ENCODE results near the gene CCDC174.
"Not testable (repeated sequence)": the region's sequence is repeated elsewhere in the genome, so short reads cannot be mapped to it uniquely, and the experiment has no call there.

Gene CCDC174

DNA sequence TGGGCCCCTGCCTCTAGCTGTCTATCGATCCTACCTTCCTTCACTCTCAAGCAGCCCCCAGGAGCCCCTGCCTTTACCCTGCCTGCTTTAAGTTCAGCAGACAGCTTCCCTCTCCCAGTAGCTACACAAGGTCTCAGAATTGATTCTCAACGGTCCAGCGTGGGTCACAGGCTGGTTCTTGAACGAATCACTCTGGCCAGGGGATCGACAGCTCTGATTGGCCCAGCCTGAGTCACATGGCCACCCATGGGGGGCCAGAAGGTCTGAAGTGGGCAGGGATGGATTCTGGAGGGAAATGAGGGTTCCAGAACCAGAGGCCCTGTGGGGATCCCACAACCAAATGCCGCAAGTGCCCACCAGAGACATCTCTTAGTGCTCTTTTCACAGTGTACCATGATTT lies 23.7 kb upstream of the CCDC174 start:
- no peak for DNase-seq

DNA sequence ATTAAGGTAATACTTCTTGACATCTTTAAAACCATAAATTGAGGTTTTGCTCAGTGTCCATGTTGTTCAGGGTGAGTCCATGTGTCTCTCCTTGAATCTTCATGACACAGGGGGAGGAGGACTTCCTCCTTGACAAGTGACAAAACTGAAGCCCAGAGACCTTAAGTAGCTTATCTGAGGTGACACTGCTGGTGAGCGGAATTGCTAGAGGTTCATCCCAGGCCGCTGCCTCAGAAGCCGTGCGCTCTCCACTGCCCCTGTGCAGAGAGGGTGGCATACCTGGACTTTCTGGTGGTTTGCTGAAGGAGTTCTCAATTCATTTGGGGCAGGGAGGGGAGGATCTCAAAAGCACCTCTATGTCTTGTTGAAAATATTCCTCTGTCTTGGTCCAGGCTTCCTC lies 23.2 kb upstream of the CCDC174 start:
- no peak for DNase-seq

DNA sequence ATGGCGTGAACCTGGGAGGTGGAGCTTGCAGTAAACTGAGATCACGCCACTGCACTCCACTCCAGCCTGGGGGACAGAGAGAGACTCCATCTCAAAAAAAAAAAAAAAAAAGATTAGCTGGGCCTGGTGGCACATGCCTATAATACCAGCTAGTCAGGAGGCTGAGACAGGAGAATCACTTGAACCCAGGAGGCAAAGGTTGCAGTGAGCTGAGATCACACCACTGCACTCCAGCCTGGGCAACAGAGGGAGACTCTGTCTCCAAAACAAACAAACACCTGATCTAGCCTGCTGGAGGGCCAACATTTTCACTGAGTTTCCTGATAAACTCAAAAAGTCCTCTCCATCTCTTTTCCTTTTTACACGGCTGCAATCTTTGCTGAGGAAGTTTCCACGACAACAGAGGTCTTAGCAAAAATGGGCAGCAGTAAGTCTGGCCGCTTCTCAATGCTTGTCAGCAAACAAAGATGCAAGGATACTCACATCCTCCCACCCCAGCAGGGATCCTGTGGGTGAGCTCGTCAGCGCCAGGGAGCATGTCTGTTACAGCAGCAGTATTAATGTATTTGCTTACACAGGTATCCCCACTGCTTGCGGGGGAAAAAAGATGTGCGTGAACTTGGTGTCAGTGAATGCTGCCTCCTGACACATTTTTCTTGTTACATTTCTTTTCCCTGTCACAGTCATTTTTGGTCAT lies 21.0 kb upstream of the CCDC174 start:
- no peak for DNase-seq

DNA sequence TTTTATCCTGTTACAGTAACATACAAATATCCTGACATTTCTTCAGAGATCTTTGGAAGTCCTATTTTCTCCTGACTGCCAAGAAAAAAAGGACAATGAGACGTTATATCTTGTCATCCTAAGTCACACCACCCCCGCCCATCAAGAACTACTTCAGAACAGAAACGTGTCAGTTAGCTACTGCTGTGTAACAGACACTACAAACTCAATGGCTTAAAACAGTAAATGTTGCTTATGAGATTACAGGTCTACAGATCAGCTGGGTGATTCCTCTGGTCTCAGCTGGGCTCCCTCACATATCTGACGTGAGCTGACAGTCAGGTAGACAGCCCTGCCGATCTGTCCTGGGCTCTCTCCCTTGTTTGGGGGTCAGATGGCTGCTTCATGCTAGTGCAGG lies 20.5 kb upstream of the CCDC174 start:
- DNase-seq: no peak

DNA sequence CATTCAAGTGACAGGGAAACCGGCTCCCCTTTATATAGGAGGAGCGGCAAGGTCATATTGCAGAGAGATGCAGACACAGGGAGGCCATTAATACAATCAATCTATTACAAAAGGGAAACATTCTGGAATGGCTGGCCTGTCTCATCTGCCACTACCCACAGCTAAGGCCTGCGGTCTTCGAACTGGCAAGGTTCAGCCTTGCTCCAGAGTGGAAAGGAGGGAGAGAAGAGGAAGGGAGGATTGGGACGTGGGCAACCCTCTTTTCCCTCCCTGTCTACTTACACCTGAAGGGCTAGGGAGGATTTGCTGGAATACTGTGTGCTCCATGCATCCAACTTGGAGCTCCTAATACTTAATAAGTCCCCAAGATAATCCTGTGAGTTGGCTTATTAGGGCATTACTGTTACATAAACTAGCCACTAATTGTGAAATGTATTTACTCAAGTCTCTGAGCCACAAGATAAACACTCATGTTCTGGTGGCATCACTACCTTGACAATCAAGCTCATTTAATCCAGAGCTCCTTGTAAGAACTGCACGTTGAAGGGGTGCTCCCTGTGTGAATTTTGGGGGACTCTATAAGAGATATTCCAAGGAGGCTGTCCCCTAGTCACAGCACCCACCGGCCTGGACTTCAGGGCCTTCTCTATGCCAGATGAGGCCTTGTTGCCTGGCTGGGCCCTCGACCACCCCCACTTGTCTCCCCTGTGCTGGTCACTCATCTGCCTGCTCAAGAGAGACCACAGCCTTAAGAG lies 19.7 kb upstream of the CCDC174 start:
- DNase-seq: no peak

DNA sequence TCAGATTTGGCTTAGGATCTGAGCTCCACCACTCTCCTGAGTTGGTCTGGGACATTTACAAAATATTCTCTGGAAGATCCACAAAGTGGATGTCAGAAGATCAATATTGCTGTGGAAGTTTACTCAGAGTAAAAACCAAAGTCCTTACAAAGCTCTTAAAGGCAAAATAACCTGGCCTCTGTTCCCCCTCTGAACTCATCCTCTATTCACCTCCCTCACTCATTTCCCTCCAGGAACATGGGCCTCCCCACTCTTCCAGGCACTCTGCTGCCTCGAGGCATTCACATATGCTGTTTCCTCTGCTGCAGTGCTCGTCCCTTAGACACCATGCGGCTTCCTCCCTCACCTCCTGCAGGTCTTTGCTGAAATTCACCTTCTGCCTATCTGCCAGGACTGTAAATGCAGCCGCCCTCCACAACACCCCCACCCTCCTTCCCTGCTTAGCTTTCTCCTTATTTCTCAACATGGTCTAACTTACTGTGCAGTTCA lies 19.1 kb upstream of the CCDC174 start:
- no peak for DNase-seq

DNA sequence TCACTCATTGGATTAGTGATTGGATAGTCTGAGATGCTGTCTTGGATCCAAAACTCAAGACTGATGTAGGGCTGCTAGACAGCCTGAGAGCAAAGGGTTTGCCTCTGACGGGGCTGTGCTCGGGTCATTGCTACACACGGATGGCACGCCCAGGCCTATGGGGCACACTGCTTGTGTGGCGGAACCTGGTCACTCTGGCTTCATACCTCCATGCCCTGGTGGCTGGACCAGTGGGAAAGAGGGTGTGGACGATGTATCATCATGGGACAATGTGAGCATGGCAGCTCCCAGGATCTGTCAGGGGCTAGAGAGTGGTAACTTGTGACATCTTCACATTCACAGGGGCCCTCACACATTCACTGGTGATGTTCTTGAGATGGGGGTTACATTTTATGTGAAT lies 18.1 kb upstream of the CCDC174 start:
- DNase-seq: no peak

DNA sequence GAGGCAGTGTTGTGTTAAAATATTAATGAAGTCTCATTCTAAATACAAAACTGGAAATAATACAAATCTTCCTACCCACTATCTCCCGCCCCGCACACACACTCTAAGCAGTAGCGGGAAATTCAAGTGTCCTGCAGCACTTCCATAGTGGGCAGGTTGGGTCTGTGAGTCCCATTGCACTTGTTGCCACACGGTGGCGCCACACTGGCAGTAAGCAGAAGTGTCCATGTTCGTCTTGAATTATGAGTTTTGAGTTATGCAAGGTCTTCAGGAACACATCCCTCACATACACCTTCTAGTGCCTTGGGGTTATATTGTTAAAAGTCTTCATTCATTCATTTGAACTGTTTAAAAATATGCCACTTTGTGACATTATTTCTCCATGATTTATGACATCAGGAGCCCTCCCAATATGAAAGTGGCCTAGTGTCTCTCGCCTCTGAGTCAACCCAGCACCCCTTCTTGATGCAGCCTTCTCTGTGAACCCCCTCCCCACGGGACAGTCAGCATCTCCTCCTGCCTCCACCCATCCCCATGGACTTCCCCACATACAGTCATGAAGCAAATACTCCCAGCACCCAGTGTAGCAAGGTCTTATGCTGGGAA lies 17.6 kb upstream of the CCDC174 start:
- no peak for DNase-seq

DNA sequence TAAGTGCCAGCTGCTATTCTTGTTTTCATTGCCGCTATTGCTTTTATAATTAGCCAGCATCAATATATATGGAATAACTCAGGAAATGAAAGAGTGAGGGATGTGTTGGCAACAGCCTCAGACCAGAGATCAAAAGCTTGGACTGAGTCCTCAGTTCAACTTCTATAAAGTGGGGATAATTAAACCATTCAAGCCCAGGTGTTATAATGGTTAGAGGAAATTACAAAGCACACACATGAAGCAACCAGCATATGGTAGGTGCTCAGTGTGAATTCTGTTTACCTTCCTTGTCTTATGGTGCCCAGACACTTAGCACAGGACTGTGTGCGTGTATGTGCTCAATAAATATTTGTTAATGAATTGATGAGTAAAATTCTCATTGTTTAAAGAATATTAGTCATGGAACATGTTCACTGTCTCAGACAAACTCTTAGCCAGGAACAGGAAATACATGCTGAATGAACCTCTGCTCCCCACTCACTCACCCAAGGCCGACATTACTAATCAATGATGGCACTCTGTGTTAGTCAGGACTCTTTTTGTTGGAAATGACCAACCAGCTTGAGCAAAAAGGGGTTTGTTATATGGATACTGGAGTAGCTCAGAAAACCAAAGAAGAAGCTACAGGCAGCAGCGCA lies 16.7 kb upstream of the CCDC174 start:
- no peak for DNase-seq

DNA sequence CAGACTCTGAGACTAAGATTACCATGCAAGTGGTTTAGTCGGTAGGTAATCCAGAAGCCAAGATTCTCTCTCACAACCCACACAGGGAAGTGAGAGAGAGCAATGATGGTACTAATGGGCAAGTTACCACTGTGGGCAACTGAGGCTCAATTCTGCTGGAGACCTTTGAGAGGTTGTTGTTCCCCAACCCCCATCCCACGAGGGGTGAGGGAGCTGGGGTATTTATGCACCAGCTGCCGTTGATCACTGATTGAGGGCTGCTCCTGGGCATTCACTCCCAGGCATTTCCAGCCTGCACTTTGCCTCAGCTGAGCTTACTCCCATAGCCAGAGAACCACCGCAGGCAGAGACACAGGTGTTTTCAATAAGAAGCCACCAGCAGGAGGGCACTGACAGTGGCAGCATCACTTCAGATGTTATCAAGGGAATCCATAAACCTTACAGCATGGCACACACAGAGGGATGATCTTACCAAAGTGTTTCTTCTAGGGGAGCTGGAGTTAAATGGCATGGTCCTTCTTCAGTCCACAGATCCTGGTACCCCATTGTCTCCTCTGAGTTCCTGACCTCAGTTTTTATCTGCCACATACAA lies 15.0 kb upstream of the CCDC174 start:
- no peak for DNase-seq

DNA sequence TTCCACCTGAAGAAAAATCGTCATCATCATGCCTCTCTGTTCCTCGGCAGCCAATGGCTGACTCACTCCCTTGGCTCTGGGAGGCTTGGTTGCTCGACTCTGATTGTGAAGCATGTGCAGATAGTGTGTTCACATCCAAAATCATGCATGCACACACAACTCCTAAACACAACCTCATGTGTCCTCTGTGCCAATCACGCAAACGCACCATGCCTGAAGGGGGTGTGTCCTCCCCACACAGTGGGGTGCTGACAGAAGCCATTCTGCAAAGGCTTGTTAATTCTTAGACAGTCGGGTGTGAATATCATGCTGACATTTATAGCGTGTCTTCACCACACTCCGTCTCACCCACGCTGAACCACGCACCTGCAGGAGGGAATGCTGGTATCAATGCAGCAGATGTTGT lies 11.4 kb upstream of the CCDC174 start:
- no peak for DNase-seq

DNA sequence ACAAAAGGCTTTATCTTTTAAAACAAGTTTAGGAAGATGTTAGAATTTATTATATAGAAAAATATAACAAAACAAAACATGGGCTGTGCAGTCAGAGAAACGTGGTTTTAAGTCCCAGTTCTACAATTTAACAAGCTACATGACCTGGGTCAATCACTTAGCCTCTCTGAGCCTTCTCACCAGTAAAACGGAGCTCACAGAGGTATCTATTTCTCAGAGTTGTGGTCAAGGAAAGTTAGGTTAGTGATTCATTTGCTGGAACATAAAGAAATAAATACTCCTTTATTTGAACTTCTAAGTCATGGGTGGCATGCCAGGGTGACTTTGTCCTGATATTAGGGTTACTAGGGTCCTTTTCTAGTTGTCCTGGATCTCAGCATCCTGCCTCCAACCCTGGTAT lies 10.8 kb upstream of the CCDC174 start:
- no peak for DNase-seq

DNA sequence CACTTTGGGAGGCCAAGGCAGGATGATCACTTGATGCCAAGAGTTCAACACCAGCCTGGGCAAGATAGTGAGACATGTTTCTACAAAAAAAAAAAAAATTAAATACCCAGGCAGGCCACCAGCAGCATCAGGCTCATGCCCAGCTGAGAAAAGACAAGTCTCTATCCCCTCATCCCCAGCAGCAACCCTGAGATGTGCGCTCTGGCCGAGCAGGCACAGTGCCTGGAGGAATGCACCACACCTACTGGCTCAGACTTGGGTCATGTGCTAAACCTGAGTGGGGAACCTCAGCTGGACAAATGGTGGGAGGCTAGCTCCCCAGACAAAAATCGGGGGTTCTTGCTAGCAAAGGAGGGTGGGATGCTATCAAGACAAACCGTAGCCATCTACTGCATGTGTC lies 10.2 kb upstream of the CCDC174 start:
- DNase-seq: no peak

DNA sequence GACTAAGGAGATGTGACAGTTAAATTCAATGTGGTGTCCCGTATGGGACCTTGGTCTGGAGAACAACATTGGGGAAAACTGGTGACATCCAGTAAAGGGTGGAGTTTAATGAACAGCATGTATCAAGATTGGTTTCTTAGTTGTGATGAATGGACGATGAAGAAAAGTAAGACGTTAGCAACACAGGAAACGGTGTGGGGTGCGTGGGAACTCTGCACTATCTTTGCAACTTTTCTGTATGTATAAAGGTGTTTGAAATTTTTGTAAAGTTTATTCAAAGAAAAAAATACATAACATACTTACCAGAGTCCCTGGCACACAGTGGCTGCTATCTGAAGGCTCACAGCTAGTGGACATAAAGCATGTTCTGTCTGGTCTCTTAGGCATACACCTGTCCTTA lies 6.1 kb upstream of the CCDC174 start:
- no peak for DNase-seq

DNA sequence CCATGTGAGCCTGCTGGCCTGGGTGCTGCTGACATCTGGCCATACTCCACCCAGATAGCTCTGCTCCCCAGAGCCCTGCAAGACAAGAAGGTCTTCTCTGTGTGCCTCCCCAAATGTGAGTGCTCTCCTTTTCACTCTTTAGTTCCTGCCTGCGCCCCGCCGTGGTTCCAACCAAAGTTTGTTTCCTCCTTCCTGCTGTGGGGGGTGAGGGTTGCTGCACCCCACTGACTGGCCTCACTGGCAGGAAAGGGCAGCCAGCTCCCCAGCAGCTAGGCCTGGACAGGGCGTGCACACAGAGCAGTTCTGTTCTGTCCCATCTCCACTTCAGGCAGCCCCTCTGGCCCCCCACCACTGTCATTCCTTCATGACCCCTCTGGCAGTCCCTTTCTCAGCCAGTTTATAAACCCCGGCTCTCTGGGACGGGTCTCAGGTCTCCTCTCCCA lies 5.4 kb upstream of the CCDC174 start:
- no peak for DNase-seq

DNA sequence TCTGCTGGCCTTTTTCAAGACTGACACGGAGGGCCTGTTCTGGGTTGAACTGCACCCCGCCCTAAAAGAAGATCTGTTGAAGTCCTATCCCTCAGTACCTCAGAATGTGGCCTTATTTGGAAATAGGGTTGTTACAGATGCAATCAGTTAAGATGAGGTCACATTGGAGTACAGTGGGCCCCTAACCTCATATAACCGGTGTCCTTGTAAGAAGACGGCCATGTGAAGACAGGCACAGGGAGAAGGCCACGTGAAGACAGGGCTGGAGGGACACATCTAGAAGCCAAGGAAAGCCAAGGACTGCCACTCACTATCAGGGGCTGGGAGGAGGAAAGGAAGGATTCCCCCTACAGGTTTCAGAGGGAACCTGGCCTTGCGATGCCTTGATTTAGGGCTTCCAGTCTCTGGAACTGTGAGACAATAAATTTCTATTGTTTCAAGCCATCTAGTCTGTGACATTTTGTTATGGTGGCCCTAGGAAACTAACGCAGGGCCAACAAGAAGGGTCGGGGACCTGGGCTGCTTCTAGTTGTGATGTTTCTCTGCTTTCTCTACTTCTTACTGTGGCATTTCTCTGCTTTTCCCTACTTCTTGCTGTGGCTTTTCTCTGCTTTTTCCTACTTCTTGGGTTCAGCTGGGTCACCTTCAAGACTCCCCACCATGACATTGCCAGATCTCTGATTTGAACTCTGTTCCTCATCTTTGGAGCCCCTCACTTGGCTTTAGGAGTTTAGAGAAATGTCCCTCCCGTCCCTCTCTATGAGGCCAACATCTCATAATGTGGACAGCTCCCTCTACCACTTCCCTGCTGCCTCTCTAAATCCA lies 4.8 kb upstream of the CCDC174 start:
- no peak for DNase-seq

DNA sequence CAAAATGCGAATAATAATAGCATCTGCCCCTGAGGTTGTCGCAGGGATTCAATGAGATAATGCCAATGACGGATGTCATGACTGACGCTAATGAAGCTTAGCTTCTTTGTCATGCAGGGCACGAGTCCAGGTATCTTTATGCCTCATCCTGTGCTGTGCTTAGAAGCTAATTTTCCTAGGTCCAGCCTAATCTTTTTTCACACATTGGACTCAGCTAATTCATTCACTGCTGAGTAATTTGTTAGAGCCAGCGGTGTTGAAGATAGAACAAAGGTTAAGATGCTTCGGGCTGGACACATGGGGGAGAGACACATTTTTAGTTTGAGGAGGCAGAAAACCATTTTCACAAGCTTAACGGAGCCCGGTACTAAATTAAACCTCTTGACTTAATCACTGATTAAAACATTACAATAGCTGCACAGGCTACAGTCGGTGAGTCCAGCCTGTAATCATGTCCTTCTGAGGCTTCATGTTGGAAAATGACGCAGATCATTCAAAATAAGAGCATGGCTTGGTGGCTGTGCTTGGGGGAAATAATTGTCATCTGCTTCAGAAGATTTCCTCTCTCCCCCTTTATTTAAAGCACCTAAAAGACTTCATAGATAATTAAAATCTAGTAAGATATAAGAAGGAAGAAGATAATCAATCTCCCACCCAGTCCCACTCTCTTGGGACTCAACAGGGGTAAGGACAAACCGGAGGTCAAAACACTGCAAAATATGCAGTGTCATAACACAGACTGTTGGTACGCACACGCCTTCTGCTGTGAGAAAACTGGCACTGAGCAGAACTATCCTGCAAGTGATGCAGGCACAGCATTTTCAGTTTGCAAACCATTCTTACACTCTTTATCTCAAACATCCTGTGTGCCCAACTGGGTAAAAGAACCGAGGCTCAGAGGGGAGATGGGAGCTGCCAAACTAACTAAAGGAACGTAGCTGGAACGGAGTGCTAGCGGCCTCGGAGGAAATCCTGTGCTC lies 3.3 kb upstream of the CCDC174 start:
- no peak for DNase-seq

DNA sequence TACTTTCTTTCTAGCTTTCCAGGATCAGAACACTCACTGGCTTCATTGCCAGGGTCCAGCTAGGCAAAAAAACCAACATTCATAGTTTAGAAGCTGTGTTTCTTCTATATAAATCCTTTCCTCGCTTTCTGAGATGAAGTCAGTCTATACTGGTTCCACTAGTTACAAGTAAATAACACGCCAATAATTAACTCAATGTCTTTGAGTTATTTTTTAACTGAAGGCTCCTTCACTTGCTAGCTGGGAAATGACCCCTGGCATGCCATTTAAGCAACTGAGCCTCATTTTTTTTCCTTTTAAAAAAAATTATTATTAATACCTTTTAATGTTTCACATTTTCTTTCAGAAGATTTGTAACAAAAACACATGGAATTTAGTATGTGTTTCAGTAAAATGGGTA lies 2.1 kb upstream of the CCDC174 start:
- DNase-seq: no peak

DNA sequence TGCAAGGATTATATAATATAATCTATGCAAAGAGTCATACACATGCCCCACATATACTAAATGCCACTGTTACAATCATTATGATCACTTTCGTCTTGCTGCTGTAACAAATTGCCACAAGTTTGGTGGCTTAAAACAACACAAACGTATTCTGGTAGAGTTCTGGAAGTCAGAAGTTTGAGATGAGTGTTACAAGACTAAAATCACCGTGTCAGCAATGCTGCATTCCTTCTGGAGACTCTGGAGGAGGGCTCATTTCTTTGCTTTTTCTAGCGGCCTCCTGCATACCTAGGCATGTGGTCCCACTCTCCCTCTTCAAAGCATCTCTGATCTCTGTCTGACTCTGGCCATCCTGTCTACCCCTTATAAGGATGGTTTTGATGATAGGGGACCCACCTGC lies 1.4 kb upstream of the CCDC174 start:
- DNase-seq: no peak

DNA sequence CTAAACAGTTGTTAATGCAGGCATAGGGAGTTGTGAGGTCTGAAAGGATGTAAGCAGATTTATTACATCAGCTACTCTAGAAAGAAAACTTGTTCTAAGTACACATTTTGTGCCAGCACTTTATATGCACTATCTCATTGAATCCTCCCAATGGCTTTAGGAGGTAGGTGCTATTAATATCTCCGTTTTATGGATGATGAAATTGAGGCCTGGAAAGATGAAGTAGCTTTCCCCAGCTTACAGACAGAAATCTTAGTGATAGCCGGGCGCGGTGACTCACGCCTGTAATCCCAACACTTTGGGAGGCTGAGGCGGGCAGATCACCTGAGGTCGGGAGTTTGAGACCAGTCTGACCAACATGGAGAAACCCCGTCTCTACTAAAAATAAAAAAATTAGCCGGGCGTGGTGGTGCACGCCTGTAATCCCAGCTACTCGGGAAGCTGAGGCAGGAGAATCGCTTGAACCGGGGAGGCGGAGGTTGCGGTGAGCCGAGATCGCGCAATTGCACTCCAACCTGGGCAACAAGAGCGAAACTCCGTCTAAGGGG lies 872 bp downstream of the CCDC174 start:
- not testable (repeated sequence) for DNase-seq

DNA sequence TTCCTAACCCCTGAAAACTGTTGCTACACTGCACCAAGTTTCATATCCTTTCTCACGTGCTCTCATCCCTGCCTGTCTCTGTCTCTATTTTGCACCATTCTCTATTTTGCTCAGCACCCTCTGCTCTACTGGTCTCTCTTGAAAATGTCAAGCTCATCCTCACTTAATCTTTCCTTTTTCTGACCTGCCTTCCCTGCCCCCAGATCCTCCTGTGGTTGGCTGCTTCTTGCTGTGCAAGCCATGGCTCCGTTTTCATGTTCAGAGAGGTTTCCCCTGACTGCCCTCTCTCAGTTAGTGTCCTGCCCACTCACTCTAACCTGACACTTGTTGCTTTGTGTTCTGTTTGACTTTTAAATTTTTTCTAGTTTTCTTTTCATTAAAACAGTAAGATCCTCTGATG lies 6.0 kb downstream of the CCDC174 start:
- no peak for DNase-seq
